GM12892 (cell line): ENCODE results near the gene CFAP91.

Source experiments
- POLR2A ChIP-seq: IDR thresholded peaks from 2 replicates; pipeline ENCODE4 v1.6.1; 2011; ENCODE audit warnings: low read depth, low read length, control low read depth
- POLR2AphosphoS5 ChIP-seq: IDR thresholded peaks from 2 replicates; pipeline ENCODE4 v1.6.1; 2011; ENCODE audit warnings: low read depth, low read length, control low read depth

- TF ChIP-seq POLR2A (no peak), POLR2AphosphoS5 (no peak)
These were observed 5.4 kb upstream of the CFAP91 start for GRCh38 chr3:119697394-119697793.
